Measurements from ENCODE around the gene TOR1B.

DNA sequence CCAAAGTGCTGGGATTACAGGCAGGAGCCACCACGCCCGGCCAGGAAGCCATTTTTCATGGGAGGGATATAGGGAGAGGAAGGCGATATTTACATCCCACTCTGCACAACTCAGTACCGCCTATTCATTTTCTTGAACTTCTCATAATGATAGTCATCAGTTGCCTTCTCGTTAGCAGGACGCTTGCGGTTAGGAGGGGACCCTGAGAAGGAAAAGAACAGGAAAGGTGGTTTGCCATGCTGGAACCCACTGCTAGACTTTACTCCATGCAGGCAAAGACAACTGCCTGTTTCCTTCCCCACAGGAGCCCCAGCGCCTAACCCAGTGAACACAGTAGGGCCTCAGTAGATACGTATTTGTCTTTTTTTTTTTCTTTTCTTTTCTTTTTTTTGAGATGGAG is 25.1 kb downstream of the TOR1B start:
- no peak for TF ChIP-seq POLR2AphosphoS5 (IDR thresholded peaks at IDR 0.05)
- TF ChIP-seq, protein P1, sequence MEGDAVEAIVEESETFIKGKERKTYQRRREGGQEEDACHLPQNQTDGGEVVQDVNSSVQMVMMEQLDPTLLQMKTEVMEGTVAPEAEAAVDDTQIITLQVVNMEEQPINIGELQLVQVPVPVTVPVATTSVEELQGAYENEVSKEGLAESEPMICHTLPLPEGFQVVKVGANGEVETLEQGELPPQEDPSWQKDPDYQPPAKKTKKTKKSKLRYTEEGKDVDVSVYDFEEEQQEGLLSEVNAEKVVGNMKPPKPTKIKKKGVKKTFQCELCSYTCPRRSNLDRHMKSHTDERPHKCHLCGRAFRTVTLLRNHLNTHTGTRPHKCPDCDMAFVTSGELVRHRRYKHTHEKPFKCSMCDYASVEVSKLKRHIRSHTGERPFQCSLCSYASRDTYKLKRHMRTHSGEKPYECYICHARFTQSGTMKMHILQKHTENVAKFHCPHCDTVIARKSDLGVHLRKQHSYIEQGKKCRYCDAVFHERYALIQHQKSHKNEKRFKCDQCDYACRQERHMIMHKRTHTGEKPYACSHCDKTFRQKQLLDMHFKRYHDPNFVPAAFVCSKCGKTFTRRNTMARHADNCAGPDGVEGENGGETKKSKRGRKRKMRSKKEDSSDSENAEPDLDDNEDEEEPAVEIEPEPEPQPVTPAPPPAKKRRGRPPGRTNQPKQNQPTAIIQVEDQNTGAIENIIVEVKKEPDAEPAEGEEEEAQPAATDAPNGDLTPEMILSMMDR (IDR thresholded peaks at IDR 0.05), result no peak

Measured in breast epithelium (tissue), 3 donors.